ENCODE measurements around the gene ZNF598. TPM values are rescaled to one million over a fixed set of nuclear protein-coding genes. Genes with fewer than 3 reads are reported as not detected.

ZNF598 gene
- total and polyA plus RNA-seq, 2 experiments from 2014 or later, result 8.5 to 48.6 TPM

GRCh38 chr16:1976216-1976520, 33.5 kb downstream of the ZNF598 start (continued):
- TF ChIP-seq ZNF462 (CRISPR knock-in tag; IDR thresholded peaks at IDR 0.05) (no peak), EZH2phosphoT487 (IDR thresholded peaks at IDR 0.05; ENCODE audit: unreplicated experiment) (no peak), STAT1 (IDR thresholded peaks at IDR 0.05; ENCODE audit: unreplicated experiment) (no peak)

GRCh38 chr16:1975432-1976215, 34.0 kb downstream of the ZNF598 start:
- Histone ChIP-seq H3F3A (replicated peaks; ENCODE audit: low read depth) (peaks cover 13% of the 10 kb centered on the region; the same call in 1 of the 2 replicates), H2AFZ (no peak overlapping the region), H3K4me1 (ENCODE audit: insufficient read depth) (peaks cover 18% of the 10 kb centered on the region), H3K9me2 (ENCODE audit: insufficient read depth) (no peaks in the 10 kb centered on the region), H3K27ac (ENCODE audit: low read depth) (no peak overlapping the region), H4K20me1 (replicated peaks; ENCODE audit: insufficient read depth) (no peaks in the 10 kb centered on the region; the same call in none of the 2 replicates), H3K4me3 (no peak overlapping the region), H3K79me2 (replicated peaks; ENCODE audit: insufficient read depth) (peaks cover 21% of the 10 kb centered on the region), H3K4me2 (no peak overlapping the region), H3K27me3 (ENCODE audit: insufficient read depth) (peaks cover 10% of the 10 kb centered on the region), H3K36me3 (ENCODE audit: insufficient read depth) (no peaks in the 10 kb centered on the region)
- Mint-ChIP-seq H3K9me3 (peaks cover 3% of the 10 kb centered on the region; the same call in 1 of the 3 replicates), H3K4me1 (peaks cover 15% of the 10 kb centered on the region), H3K27ac (no peak overlapping the region), H3K36me3 (ENCODE audit: low read depth) (peaks cover 16% of the 10 kb centered on the region), H3K4me3 (no peak overlapping the region; the same call in 2 of the 3 replicates), H3K27me3 (ENCODE audit: insufficient read depth, low read depth, poor library complexity) (peaks cover 26% of the 10 kb centered on the region)
- ATAC-seq (no peak), DNase-seq (ENCODE audit: low spot score) (no peak)
- no peak for TF ChIP-seq JUNB (IDR thresholded peaks at IDR 0.05; ENCODE audit: unreplicated experiment)
- no peak for TF ChIP-seq CTCF (conservative IDR thresholded peaks at IDR 0.05; ENCODE audit: low read depth in 2 of 2)
- no peak for TF ChIP-seq NANOG (IDR thresholded peaks at IDR 0.05; ENCODE audit: borderline replicate concordance)
- no peak for TF ChIP-seq STAT1 (IDR thresholded peaks at IDR 0.05; ENCODE audit: unreplicated experiment)
- TF ChIP-seq ZNF114 (CRISPR knock-in tag; IDR thresholded peaks at IDR 0.05), result no peak
- no peak for TF ChIP-seq EZH2phosphoT487 (IDR thresholded peaks at IDR 0.05; ENCODE audit: unreplicated experiment)
- TF ChIP-seq ZNF331 (CRISPR knock-in tag; IDR thresholded peaks at IDR 0.05; ENCODE audit: low read depth), result no peak
- no peak for TF ChIP-seq POLR2AphosphoS5 (IDR thresholded peaks at IDR 0.05; ENCODE audit: low read depth)
- no peak for TF ChIP-seq REST (IDR thresholded peaks at IDR 0.05; ENCODE audit: unreplicated experiment)

Measured in GM23338 (cell line).